RWPE2 (cell line): ENCODE results near the gene HYAL1.
A peak's percentile ranks its signal among the peaks of the same experiment; 100 is the strongest.

ENCODE experiments used
- ATAC-seq: fragments of 200-7000 bp; cut with Tn5 transposase; 3 replicates; pipeline ENCODE4 v1.9.1; 2021; ENCODE audit warnings: low read depth
- DNase-seq: peaks from one replicate; pipeline ENCODE4 v3.0.0-alpha.2; 2020; ENCODE audit warnings: low spot score
- H3K27ac ChIP-seq: fragments of 450-650 bp; 2 replicates; pipeline ENCODE4 v1.5.1; 2017; ENCODE audit warnings: mild to moderate bottlenecking; ENCODE audit not compliant: poor library complexity, severe bottlenecking
- H3K27me3 ChIP-seq: fragments of 250-450 bp; sonication (Bioruptor Pico); 2 replicates; pipeline ENCODE4 v1.5.1; 2021; ENCODE audit warnings: mild to moderate bottlenecking, moderate library complexity; ENCODE audit not compliant: insufficient read depth, poor library complexity, severe bottlenecking
- H3K36me3 ChIP-seq: fragments of 250-450 bp; sonication (Bioruptor Pico); 2 replicates; pipeline ENCODE4 v1.5.1; 2020; ENCODE audit warnings: low read depth, mild to moderate bottlenecking, moderate library complexity
- H3K4me1 ChIP-seq: fragments of 250-450 bp; sonication (Bioruptor Pico); 2 replicates; pipeline ENCODE4 v1.5.1; 2021; ENCODE audit warnings: mild to moderate bottlenecking, moderate library complexity; ENCODE audit not compliant: insufficient read depth, poor library complexity, severe bottlenecking
- H3K4me3 ChIP-seq: fragments of 250-450 bp; sonication (Bioruptor Pico); 2 replicates; pipeline ENCODE4 v1.5.1; 2021; ENCODE audit warnings: mild to moderate bottlenecking, moderate library complexity; ENCODE audit not compliant: severe bottlenecking
- H3K9me3 ChIP-seq: fragments of 250-450 bp; sonication (Bioruptor Pico); 2 replicates; pipeline ENCODE4 v1.5.1; 2021; ENCODE audit warnings: mild to moderate bottlenecking, moderate library complexity; ENCODE audit not compliant: severe bottlenecking
- CTCF ChIP-seq: fragments of 450-650 bp; IDR thresholded peaks from one replicate; pipeline ENCODE4 v1.5.1; 2017; ENCODE audit warnings: mild to moderate bottlenecking, moderate library complexity; ENCODE audit not compliant: poor library complexity, severe bottlenecking

Gene HYAL1

GRCh38 chr3:50330330-50330729, 27.0 kb upstream of the HYAL1 start:
- no peak for TF ChIP-seq CTCF
- DNase-seq (no peak), ATAC-seq (no peak)
- H3K4me1 ChIP-seq: peaks cover 10% of the 10 kb centered on the region
- H3K36me3 ChIP-seq: peaks cover 68% of the 10 kb centered on the region
- H3K27me3 ChIP-seq: no peaks in the 10 kb centered on the region
- no peaks in the 10 kb centered on the region for H3K9me3 ChIP-seq
- no peak overlapping the region for H3K4me3 ChIP-seq
- H3K27ac ChIP-seq: no peak overlapping the region

GRCh38 chr3:50327943-50328691, 24.7 kb upstream of the HYAL1 start, which contains the start of gene TUSC2:
Gene TUSC2 (minus strand): TSS chr3:50328223. CDS start chr3:50328099, 124 bp downstream.
- no peaks in the 10 kb centered on the region for H3K27me3 ChIP-seq
- peaks cover 56% of the 10 kb centered on the region for H3K36me3 ChIP-seq
- no peaks in the 10 kb centered on the region for H3K9me3 ChIP-seq
- H3K4me1 ChIP-seq: no peaks in the 10 kb centered on the region
- TF ChIP-seq CTCF: no peak
- ATAC-seq (peak; percentile 84), DNase-seq (peak; percentile 97)
- peak within 1 kb of the TSS; percentile 19 for H3K27ac ChIP-seq
- H3K4me3 ChIP-seq: peak within 1 kb of the TSS; percentile 81

GRCh38 chr3:50327129-50327528, 23.8 kb upstream of the HYAL1 start:
- Histone ChIP-seq H3K27ac (peak overlapping the region; percentile 19), H3K4me3 (peak overlapping the region; percentile 81), H3K4me1 (no peaks in the 10 kb centered on the region), H3K9me3 (no peaks in the 10 kb centered on the region), H3K36me3 (peaks cover 53% of the 10 kb centered on the region), H3K27me3 (no peaks in the 10 kb centered on the region)
- ATAC-seq (no peak), DNase-seq (no peak)
- no peak for TF ChIP-seq CTCF

- no peak for TF ChIP-seq CTCF
- no peaks in the 10 kb centered on the region for H3K4me1 ChIP-seq
These were observed 22.8 kb upstream of the HYAL1 start for GRCh38 chr3:50326182-50326541.

GRCh38 chr3:50325497-50326181, 22.3 kb upstream of the HYAL1 start:
- Histone ChIP-seq H3K36me3 (peaks cover 38% of the 10 kb centered on the region), H3K4me3 (no peak overlapping the region), H3K4me1 (no peaks in the 10 kb centered on the region), H3K9me3 (no peaks in the 10 kb centered on the region), H3K27me3 (no peaks in the 10 kb centered on the region), H3K27ac (no peak overlapping the region)
- no peak for TF ChIP-seq CTCF
- no peak for ATAC-seq
- no peak for DNase-seq

More at GRCh38 chr3:50326182-50326541, 22.8 kb upstream of the HYAL1 start:
- Histone ChIP-seq H3K9me3 (no peaks in the 10 kb centered on the region), H3K4me3 (no peak overlapping the region), H3K36me3 (peaks cover 43% of the 10 kb centered on the region), H3K27ac (no peak overlapping the region), H3K27me3 (no peaks in the 10 kb centered on the region)
- DNase-seq (no peak), ATAC-seq (no peak)
